IPS-18a (cell line): Measurements from ENCODE around the gene VSTM2B.

Source experiments
- H3K27ac ChIP-seq: one replicate; pipeline ENCODE4 v1.5.1; 2013; ENCODE audit warnings: low read length
- H3K27me3 ChIP-seq: one replicate; pipeline ENCODE4 v1.6.1; 2013; ENCODE audit warnings: mild to moderate bottlenecking, low read length; ENCODE audit not compliant: control insufficient read depth, insufficient read depth
- H3K36me3 ChIP-seq: one replicate; pipeline ENCODE4 v1.6.1; 2013; ENCODE audit warnings: low read depth, low read length; ENCODE audit not compliant: control insufficient read depth
- H3K4me1 ChIP-seq: one replicate; pipeline ENCODE4 v1.6.1; 2013; ENCODE audit warnings: low read depth, low read length; ENCODE audit not compliant: control insufficient read depth
- H3K4me3 ChIP-seq: one replicate; pipeline ENCODE4 v1.5.1; 2013; ENCODE audit warnings: low read length
- H3K9ac ChIP-seq: one replicate; pipeline ENCODE4 v1.6.1; 2013; ENCODE audit warnings: mild to moderate bottlenecking, low read length, moderate library complexity
- H3K9me3 ChIP-seq: one replicate; pipeline ENCODE4 v1.6.1; 2013; ENCODE audit warnings: low read depth, low read length; ENCODE audit not compliant: control insufficient read depth

VSTM2B gene

GRCh38 chr19:29507081-29507860 lies 18.5 kb upstream of the VSTM2B start:
- Histone ChIP-seq H3K9ac (no peak overlapping the region), H3K27me3 (peaks cover 4% of the 10 kb centered on the region)

GRCh38 chr19:29508181-29508580 lies 17.6 kb upstream of the VSTM2B start:
- no peaks in the 10 kb centered on the region for H3K36me3 ChIP-seq
- H3K9me3 ChIP-seq: no peaks in the 10 kb centered on the region
- H3K4me3 ChIP-seq: no peak overlapping the region
- H3K9ac ChIP-seq: no peak overlapping the region
- no peaks in the 10 kb centered on the region for H3K4me1 ChIP-seq
- H3K27ac ChIP-seq: no peak overlapping the region
- H3K27me3 ChIP-seq: peaks cover 12% of the 10 kb centered on the region

More at GRCh38 chr19:29507081-29507860, 18.5 kb upstream of the VSTM2B start:
- H3K9me3 ChIP-seq: no peaks in the 10 kb centered on the region
- H3K27ac ChIP-seq: no peak overlapping the region
- H3K4me1 ChIP-seq: no peaks in the 10 kb centered on the region
- no peak overlapping the region for H3K4me3 ChIP-seq
- no peaks in the 10 kb centered on the region for H3K36me3 ChIP-seq

GRCh38 chr19:29509456-29509855 lies 16.3 kb upstream of the VSTM2B start:
- Histone ChIP-seq H3K36me3 (no peaks in the 10 kb centered on the region), H3K4me3 (no peak overlapping the region), H3K27ac (no peak overlapping the region), H3K27me3 (peaks cover 15% of the 10 kb centered on the region), H3K9me3 (no peaks in the 10 kb centered on the region), H3K9ac (no peak overlapping the region), H3K4me1 (no peaks in the 10 kb centered on the region)

- no peak overlapping the region for H3K4me3 ChIP-seq
- H3K27me3 ChIP-seq: peaks cover 15% of the 10 kb centered on the region
These were observed 15.0 kb upstream of the VSTM2B start for GRCh38 chr19:29510701-29511265.

GRCh38 chr19:29511768-29512167 lies 14.0 kb upstream of the VSTM2B start:
- Histone ChIP-seq H3K9ac (no peak overlapping the region), H3K27ac (no peak overlapping the region), H3K9me3 (no peaks in the 10 kb centered on the region), H3K4me1 (no peaks in the 10 kb centered on the region), H3K4me3 (no peak overlapping the region), H3K36me3 (no peaks in the 10 kb centered on the region), H3K27me3 (peaks cover 15% of the 10 kb centered on the region)

More at GRCh38 chr19:29510701-29511265, 15.0 kb upstream of the VSTM2B start:
- Histone ChIP-seq H3K9ac (no peak overlapping the region), H3K27ac (no peak overlapping the region), H3K4me1 (no peaks in the 10 kb centered on the region), H3K9me3 (no peaks in the 10 kb centered on the region), H3K36me3 (no peaks in the 10 kb centered on the region)

GRCh38 chr19:29512748-29513147 lies 13.0 kb upstream of the VSTM2B start:
- Histone ChIP-seq H3K9ac (no peak overlapping the region), H3K36me3 (no peaks in the 10 kb centered on the region), H3K4me3 (no peak overlapping the region), H3K4me1 (no peaks in the 10 kb centered on the region), H3K9me3 (no peaks in the 10 kb centered on the region), H3K27ac (no peak overlapping the region), H3K27me3 (peaks cover 15% of the 10 kb centered on the region)

GRCh38 chr19:29514525-29515232 lies 11.1 kb upstream of the VSTM2B start:
- Histone ChIP-seq H3K36me3 (no peaks in the 10 kb centered on the region), H3K27ac (no peak overlapping the region), H3K9me3 (no peaks in the 10 kb centered on the region), H3K4me3 (no peak overlapping the region), H3K4me1 (no peaks in the 10 kb centered on the region), H3K9ac (no peak overlapping the region), H3K27me3 (peaks cover 17% of the 10 kb centered on the region)

- no peak overlapping the region for H3K9ac ChIP-seq
- H3K27ac ChIP-seq: no peak overlapping the region
- no peaks in the 10 kb centered on the region for H3K4me1 ChIP-seq
- H3K4me3 ChIP-seq: no peak overlapping the region
- H3K27me3 ChIP-seq: peaks cover 22% of the 10 kb centered on the region
- no peaks in the 10 kb centered on the region for H3K9me3 ChIP-seq
- no peaks in the 10 kb centered on the region for H3K36me3 ChIP-seq
These were observed 10.6 kb upstream of the VSTM2B start for GRCh38 chr19:29515233-29515619.

- H3K36me3 ChIP-seq: no peaks in the 10 kb centered on the region
- H3K27ac ChIP-seq: no peak overlapping the region
- H3K27me3 ChIP-seq: peaks cover 22% of the 10 kb centered on the region
- H3K4me1 ChIP-seq: no peaks in the 10 kb centered on the region
- no peak overlapping the region for H3K9ac ChIP-seq
- H3K4me3 ChIP-seq: no peak overlapping the region
- H3K9me3 ChIP-seq: no peaks in the 10 kb centered on the region
These were observed 10.0 kb upstream of the VSTM2B start for GRCh38 chr19:29515706-29516357.

- H3K4me1 ChIP-seq: no peaks in the 10 kb centered on the region
- peaks cover 22% of the 10 kb centered on the region for H3K27me3 ChIP-seq
- H3K9ac ChIP-seq: no peak overlapping the region
- H3K36me3 ChIP-seq: no peaks in the 10 kb centered on the region
- no peaks in the 10 kb centered on the region for H3K9me3 ChIP-seq
- H3K27ac ChIP-seq: no peak overlapping the region
- no peak overlapping the region for H3K4me3 ChIP-seq
These were observed 9.5 kb upstream of the VSTM2B start for GRCh38 chr19:29516358-29516725.

GRCh38 chr19:29516821-29517395 lies 8.9 kb upstream of the VSTM2B start:
- Histone ChIP-seq H3K4me1 (no peaks in the 10 kb centered on the region), H3K4me3 (no peak overlapping the region), H3K27me3 (peaks cover 25% of the 10 kb centered on the region), H3K36me3 (no peaks in the 10 kb centered on the region), H3K9ac (no peak overlapping the region), H3K27ac (no peak overlapping the region), H3K9me3 (no peaks in the 10 kb centered on the region)
